NT2/D1 (cell line): ENCODE results near the gene PIK3IP1.

Experiments used
- SUZ12 ChIP-seq: IDR thresholded peaks from 2 replicates; pipeline ENCODE4 v1.6.1; 2011; ENCODE audit not compliant: insufficient read length, insufficient read depth; ENCODE audit errors: extremely low read depth
- YY1 ChIP-seq: IDR thresholded peaks from 2 replicates; pipeline ENCODE4 v1.6.1; 2011; ENCODE audit not compliant: insufficient read length, insufficient read depth
- ZNF274 ChIP-seq: IDR thresholded peaks from 2 replicates; pipeline ENCODE4 v1.6.1; 2011; ENCODE audit warnings: mild to moderate bottlenecking, low read depth, low read length

DNA sequence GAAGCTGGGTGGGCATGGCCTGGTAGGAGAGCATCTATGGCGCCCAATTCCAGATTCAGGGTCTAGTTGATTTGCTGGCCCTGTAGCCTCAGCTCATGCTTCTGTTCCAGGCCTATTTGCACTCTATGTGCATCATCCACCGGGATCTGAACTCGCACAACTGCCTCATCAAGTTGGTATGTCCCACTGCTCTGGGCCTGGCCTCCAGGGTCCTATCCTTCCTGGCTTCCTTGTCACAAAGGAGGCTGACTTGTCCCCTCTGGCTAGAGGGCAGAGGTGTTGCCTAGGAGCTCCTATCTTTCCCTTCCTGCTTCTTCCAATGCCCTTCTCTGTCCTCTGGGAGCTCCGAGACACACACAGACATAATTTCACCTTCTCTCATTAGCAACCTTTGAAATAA lies 21.3 kb downstream of the PIK3IP1 start:
- TF ChIP-seq ZNF274 (no peak), YY1 (no peak), SUZ12 (no peak)
